PFSK-1 (cell line): Measurements from ENCODE around the gene PDCL2.

Source experiments
- FOXP2 ChIP-seq: optimal IDR thresholded peaks from 2 replicates; pipeline ENCODE3; 2011; ENCODE audit warnings: borderline replicate concordance, control low read depth, inconsistent platforms; ENCODE audit not compliant: insufficient read depth; ENCODE audit errors: extremely low read length, extremely low read depth
- POLR2AphosphoS5 ChIP-seq: IDR thresholded peaks from 2 replicates; pipeline ENCODE4 v1.6.1; 2012; ENCODE audit warnings: low read depth, mild to moderate bottlenecking, control low read depth, low read length, moderate library complexity
- REST ChIP-seq, 2 experiments: IDR thresholded peaks; 2 replicates each; pipeline versions ENCODE4 v1.6.1 to v1.8.0; 2011 to 2012; ENCODE audit warnings: low read depth in 2 of 2, low read length in 2 of 2, control low read depth in 1 of 2, inconsistent platforms in 1 of 2, mild to moderate bottlenecking in 1 of 2, moderate library complexity in 1 of 2; ENCODE audit not compliant: insufficient read depth in 1 of 2
- SIN3A ChIP-seq: IDR thresholded peaks from 2 replicates; pipeline ENCODE4 v1.6.1; 2012; ENCODE audit warnings: mild to moderate bottlenecking, low read length, moderate library complexity, borderline replicate concordance; ENCODE audit not compliant: insufficient read depth
- TAF1 ChIP-seq: IDR thresholded peaks from 2 replicates; pipeline ENCODE4 v1.6.1; 2012; ENCODE audit warnings: low read length, control low read depth, borderline replicate concordance; ENCODE audit not compliant: insufficient read depth

The PDCL2 gene

GRCh38 chr4:55549888-55550287, 42.2 kb downstream of the PDCL2 start:
- TF ChIP-seq FOXP2 (no peak), SIN3A (no peak), POLR2AphosphoS5 (no peak), TAF1 (no peak), REST (IDR thresholded peaks at IDR 0.05; ENCODE audit: insufficient read depth in 1 of 2, low read depth in 2 of 2, low read length in 2 of 2) (no peak)

DNA sequence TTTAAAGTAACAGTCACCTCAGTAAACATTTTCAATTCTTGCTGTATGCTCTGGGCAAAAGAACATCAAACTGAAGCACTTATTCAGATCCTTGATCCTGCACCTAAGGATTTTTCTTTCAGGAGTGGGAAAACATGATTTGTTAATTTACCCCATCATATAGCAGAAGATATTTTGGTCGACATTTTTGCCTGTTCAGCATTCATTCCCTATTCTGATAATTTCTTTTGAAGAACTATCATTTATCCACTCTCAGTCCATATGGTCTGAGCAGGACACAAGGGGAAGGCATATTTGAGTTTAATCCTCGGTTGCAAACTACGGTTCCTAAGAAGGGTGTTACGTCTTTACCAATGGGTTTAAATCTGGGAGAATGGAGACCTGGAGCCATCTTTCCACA, 44.1 kb downstream of the PDCL2 start:
- no peak for TF ChIP-seq SIN3A
- TF ChIP-seq FOXP2: no peak
- TF ChIP-seq POLR2AphosphoS5: no peak
- TF ChIP-seq REST (IDR thresholded peaks at IDR 0.05; ENCODE audit: insufficient read depth in 1 of 2, low read depth in 2 of 2, low read length in 2 of 2): no peak
- no peak for TF ChIP-seq TAF1

- TF ChIP-seq SIN3A: no peak
- TF ChIP-seq TAF1: no peak
- TF ChIP-seq FOXP2: no peak
- no peak for TF ChIP-seq REST (IDR thresholded peaks at IDR 0.05; ENCODE audit: insufficient read depth in 1 of 2, low read depth in 2 of 2, low read length in 2 of 2)
- no peak for TF ChIP-seq POLR2AphosphoS5
Observed at GRCh38 chr4:55547466-55547770, 44.6 kb downstream of the PDCL2 start.

- TF ChIP-seq SIN3A: no peak
- no peak for TF ChIP-seq POLR2AphosphoS5
- no peak for TF ChIP-seq TAF1
- TF ChIP-seq REST (IDR thresholded peaks at IDR 0.05; ENCODE audit: insufficient read depth in 1 of 2, low read depth in 2 of 2, low read length in 2 of 2): no peak
- no peak for TF ChIP-seq FOXP2
Observed at GRCh38 chr4:55546756-55547465, 45.1 kb downstream of the PDCL2 start, which contains the start of gene CLOCK. Gene CLOCK, minus strand, starts transcription at chr4:55546909. Its CDS starts 64,124 bp downstream, at chr4:55482785.

DNA sequence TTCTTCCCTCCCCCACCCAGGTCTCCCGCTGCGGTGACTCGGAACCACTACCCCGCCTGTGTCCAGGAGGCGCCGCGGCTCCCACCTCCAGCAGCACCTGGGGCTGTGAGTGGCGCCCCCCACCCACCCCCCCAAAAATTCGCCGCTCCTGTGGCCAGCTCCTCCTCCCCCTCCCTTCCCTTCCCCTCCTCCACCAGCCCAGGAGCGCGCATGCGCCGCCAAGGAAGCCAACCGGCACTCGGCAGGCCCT, 45.6 kb downstream of the PDCL2 start:
- TF ChIP-seq FOXP2 (no peak), TAF1 (no peak), SIN3A (no peak), POLR2AphosphoS5 (no peak), REST (IDR thresholded peaks at IDR 0.05; ENCODE audit: insufficient read depth in 1 of 2, low read depth in 2 of 2, low read length in 2 of 2) (no peak)
